GM10248 (cell line): ENCODE data around the gene HTRA3.

Source experiments
- CTCF ChIA-PET: fragments of 300-600 bp; sonication (Branson Sonifier 250); formaldehyde crosslinking; extraction: SDS; loops from one replicate; lab custom pipeline; 2021; ENCODE audit warnings: antibody characterized with exemption; lab: Yijun Ruan, JAX
- POLR2A ChIA-PET: fragments of 350-650 bp; sonication (Branson Sonifier 250); formaldehyde crosslinking; extraction: SDS; loops from one replicate; lab custom pipeline; 2020; ENCODE audit warnings: antibody characterized with exemption; lab: Yijun Ruan, JAX
- DNase-seq: peaks from one replicate; pipeline ENCODE4 v3.0.0; 2012; ENCODE audit errors: extremely low spot score
- CTCF ChIP-seq: IDR thresholded peaks from 2 replicates; pipeline ENCODE4 v1.5.1; 2012; ENCODE audit warnings: mild to moderate bottlenecking, low read depth; ENCODE audit errors: extremely low read depth, missing control alignments, control extremely low read depth

HTRA3 gene

GRCh38 chr4:8355306-8355705 lies 85.8 kb downstream of the HTRA3 start:
- POLR2A ChIA-PET: no interaction called here

GRCh38 chr4:8355864-8356565 lies 86.5 kb downstream of the HTRA3 start:
- POLR2A ChIA-PET: no interaction called here
- no peak for DNase-seq
- no peak for TF ChIP-seq CTCF
- CTCF ChIA-PET: no interaction called here

More at GRCh38 chr4:8355306-8355705, 85.8 kb downstream of the HTRA3 start:
- CTCF ChIA-PET: no interaction called here
- no peak for DNase-seq
- TF ChIP-seq CTCF: no peak
